SK-N-SH (cell line): ENCODE data around the gene KRT35. TPM values are rescaled to one million over a fixed set of nuclear protein-coding genes. Genes with fewer than 3 reads are reported as not detected.

Source experiments
- CTCF ChIA-PET: fragments of 300-600, 350-600 bp; formaldehyde crosslinking; extraction: SDS; loops from one replicate; lab custom pipeline; 2021; lab: Yijun Ruan, JAX
- POLR2A ChIA-PET: fragments of 350-600 bp; sonication (Branson Sonifier 250); formaldehyde crosslinking; extraction: SDS; loops from one replicate; lab custom pipeline; 2020; ENCODE audit warnings: antibody characterized with exemption, inconsistent platforms; lab: Yijun Ruan, JAX
- DNase-seq: peaks from one replicate; pipeline ENCODE4 v3.0.0; 2012
- H2AFZ ChIP-seq: fragments of 200-600 bp; sonication (generic); 2 replicates; pipeline ENCODE4 v1.8.1; 2016; ENCODE audit warnings: antibody characterized with exemption, mild to moderate bottlenecking, low read depth
- H3F3A ChIP-seq: fragments of 200-600 bp; sonication (generic); replicated peaks from 2 replicates; pipeline ENCODE3; 2016; ENCODE audit warnings: antibody characterized with exemption, mild to moderate bottlenecking; ENCODE audit not compliant: insufficient read depth
- H3K27ac ChIP-seq, 2 experiments: fragments of 200-500 bp in 1 of 2; fragments of 200-600 bp in 1 of 2; sonication (Bioruptor generic) in 1 of 2; sonication (generic), shearing (Covaris generic) in 1 of 2; 2 replicates each; pipeline versions ENCODE4 v1.5.1 to v1.6.1; 2014 to 2016; ENCODE audit warnings: low read depth in 2 of 2, inconsistent platforms in 1 of 2, low read length in 1 of 2, mild to moderate bottlenecking in 1 of 2, mixed read lengths in 1 of 2
- H3K27me3 ChIP-seq: fragments of 200-600 bp; sonication (generic), shearing (Covaris generic); 2 replicates; pipeline ENCODE4 v1.6.1; 2016; ENCODE audit warnings: mixed run types; ENCODE audit not compliant: insufficient read depth
- H3K36me3 ChIP-seq, 2 experiments: fragments of 200-500 bp in 1 of 2; fragments of 200-600 bp in 1 of 2; sonication (Bioruptor generic) in 1 of 2; sonication (generic) in 1 of 2; replicated peaks in 1 of 2; 2 replicates each; pipeline versions ENCODE3 to v1.5.1; 2014 to 2016; ENCODE audit warnings: low read length in 1 of 2, mild to moderate bottlenecking in 1 of 2; ENCODE audit not compliant: insufficient read depth in 2 of 2, control insufficient read depth in 1 of 2
- H3K4me1 ChIP-seq, 2 experiments: fragments of 200-500 bp in 1 of 2; fragments of 200-600 bp in 1 of 2; sonication (Bioruptor generic) in 1 of 2; sonication (generic), shearing (Covaris generic) in 1 of 2; 2 replicates each; pipeline versions ENCODE4 v1.5.1 to v1.6.1; 2014 to 2016; ENCODE audit warnings: low read depth in 1 of 2, low read length in 1 of 2, mixed run types in 1 of 2; ENCODE audit not compliant: insufficient read depth in 2 of 2, control insufficient read depth in 1 of 2
- H3K4me2 ChIP-seq: fragments of 200-600 bp; sonication (generic), shearing (Covaris generic); 2 replicates; pipeline ENCODE4 v1.6.1; 2017; ENCODE audit warnings: mixed run types
- H3K4me3 ChIP-seq, 2 experiments: fragments of 200-500 bp in 1 of 2; fragments of 200-600 bp in 1 of 2; sonication (Bioruptor generic) in 1 of 2; sonication (generic), shearing (Covaris generic) in 1 of 2; 2 replicates each; pipeline versions ENCODE4 v1.5.1 to v1.8.1; 2014 to 2016; ENCODE audit warnings: low read depth in 2 of 2, inconsistent platforms in 1 of 2, low read length in 1 of 2, mild to moderate bottlenecking in 1 of 2, mixed read lengths in 1 of 2, moderate library complexity in 1 of 2
- H3K79me2 ChIP-seq: fragments of 200-600 bp; sonication (generic); 2 replicates; pipeline ENCODE4 v1.8.1; 2017; ENCODE audit warnings: mild to moderate bottlenecking; ENCODE audit not compliant: insufficient read depth
- H3K9ac ChIP-seq: fragments of 200-600 bp; sonication (generic); 2 replicates; pipeline ENCODE4 v1.6.1; 2017; ENCODE audit warnings: mixed run types
- H3K9me2 ChIP-seq: fragments of 200-600 bp; sonication (generic); 2 replicates; pipeline ENCODE4 v1.6.1; 2017; ENCODE audit warnings: mixed run types
- H3K9me3 ChIP-seq: fragments of 200-600 bp; sonication (generic); 2 replicates; pipeline ENCODE4 v1.6.1; 2017; ENCODE audit warnings: mixed run types, mild to moderate bottlenecking, moderate library complexity
- H4K20me1 ChIP-seq: fragments of 200-600 bp; sonication (generic); 2 replicates; pipeline ENCODE4 v1.6.1; 2017; ENCODE audit warnings: mild to moderate bottlenecking, mixed run types; ENCODE audit not compliant: insufficient read depth
- CTCF ChIP-seq: fragments of 200-600 bp; sonication (generic); IDR thresholded peaks from 2 replicates; pipeline ENCODE4 v1.6.1; 2017; ENCODE audit warnings: antibody characterized with exemption, mild to moderate bottlenecking, moderate library complexity
- EZH2phosphoT487 ChIP-seq: fragments of 200-600 bp; sonication (generic); IDR thresholded peaks from 2 replicates; pipeline ENCODE4 v1.6.1; 2017; ENCODE audit warnings: low read depth, mixed run types, mild to moderate bottlenecking, antibody characterized with exemption, moderate library complexity, borderline replicate concordance
- FOXJ3 ChIP-seq: sonication (generic); formaldehyde crosslinking; IDR thresholded peaks from 2 replicates; pipeline ENCODE4 v1.5.1; 2020; ENCODE audit warnings: mild to moderate bottlenecking, missing genetic modification reagents
- FOXM1 ChIP-seq: IDR thresholded peaks from 2 replicates; pipeline ENCODE4 v1.4.0; 2012; ENCODE audit warnings: low read depth, mild to moderate bottlenecking
- MXI1 ChIP-seq: IDR thresholded peaks from 2 replicates; pipeline ENCODE4 v1.6.1; 2012; ENCODE audit warnings: mild to moderate bottlenecking, low read depth, low read length, improper control_type of control experiment
- NRF1 ChIP-seq: IDR thresholded peaks from 2 replicates; pipeline ENCODE4 v1.6.1; 2012; ENCODE audit warnings: low read depth, mild to moderate bottlenecking, low read length
- PBX3 ChIP-seq: IDR thresholded peaks from 2 replicates; pipeline ENCODE4; 2012
- POLR2AphosphoS5 ChIP-seq: IDR thresholded peaks from 2 replicates; pipeline ENCODE4 v1.6.1; 2012; ENCODE audit warnings: low read depth, low read length
- REST ChIP-seq: IDR thresholded peaks from 2 replicates; pipeline ENCODE4 v1.6.1; 2012; ENCODE audit warnings: mild to moderate bottlenecking, low read depth, low read length, moderate library complexity
- RXRA ChIP-seq: IDR thresholded peaks from 2 replicates; pipeline ENCODE4 v1.4.0; 2012; ENCODE audit warnings: low read depth, mild to moderate bottlenecking, borderline replicate concordance
- SMC3 ChIP-seq: IDR thresholded peaks from 2 replicates; pipeline ENCODE4 v1.6.1; 2012; ENCODE audit warnings: low read depth, low read length, improper control_type of control experiment
- TAF1 ChIP-seq: IDR thresholded peaks from 2 replicates; pipeline ENCODE4 v1.6.1; 2012; ENCODE audit warnings: low read depth, mild to moderate bottlenecking, low read length, moderate library complexity, borderline replicate concordance
- TCF12 ChIP-seq: IDR thresholded peaks from 2 replicates; pipeline ENCODE4 v1.4.0; 2012
- YY1 ChIP-seq: IDR thresholded peaks from 2 replicates; pipeline ENCODE4 v1.4.0; 2012; ENCODE audit warnings: low read depth, mild to moderate bottlenecking
- WGBS: methylation state at CpG from one replicate; pipeline ENCODE4 v1.1.6; 2017; ENCODE audit warnings: low lambda C conversion rate; 5-methylcytosine and 5-hydroxymethylcytosine counted together
- polyA plus RNA-seq, 3 experiments: library from polyadenylated mRNA; depleted of rRNA; stranded (reverse); fragments of >200 nt; gene quantifications; 2 replicates each; pipeline ENCODE4 v1.2.3, GENCODE V29; 2012
- TF ChIP-seq, protein P1 (sequence below): fragments of 150-350 bp; IDR thresholded peaks from 2 replicates; pipeline ENCODE4 v1.6.1; 2016; ENCODE audit warnings: mild to moderate bottlenecking, low read depth, low read length

Gene KRT35
- polyA plus RNA-seq, 1 of the 3 experiments (the other 2 are of a cell fraction) = not detected

DNA sequence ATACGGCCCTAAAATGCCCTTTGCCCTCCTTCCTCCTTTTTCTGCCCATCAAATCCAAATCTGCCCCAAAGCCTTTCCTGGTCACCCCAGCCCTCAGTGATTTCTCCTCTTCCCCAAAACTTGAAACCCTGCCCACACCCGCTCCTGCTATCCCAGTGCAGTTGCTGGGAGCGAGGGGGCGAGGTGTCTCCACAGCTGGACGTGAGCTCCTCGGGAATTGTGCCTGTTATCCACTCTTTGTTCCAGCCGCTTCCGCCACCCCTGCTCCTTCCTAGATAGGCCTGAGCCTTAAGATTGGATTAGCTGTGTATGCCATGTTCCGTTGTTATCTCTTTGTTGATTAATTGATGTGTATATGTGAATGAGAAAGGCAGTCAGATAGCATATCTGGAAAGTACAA lies 2.6 kb upstream of the KRT35 start (continued):
- no peak for TF ChIP-seq CTCF
- no peak for TF ChIP-seq FOXJ3 (CRISPR knock-in tag)
- TF ChIP-seq, all 33 proteins: peak for 0

DNA sequence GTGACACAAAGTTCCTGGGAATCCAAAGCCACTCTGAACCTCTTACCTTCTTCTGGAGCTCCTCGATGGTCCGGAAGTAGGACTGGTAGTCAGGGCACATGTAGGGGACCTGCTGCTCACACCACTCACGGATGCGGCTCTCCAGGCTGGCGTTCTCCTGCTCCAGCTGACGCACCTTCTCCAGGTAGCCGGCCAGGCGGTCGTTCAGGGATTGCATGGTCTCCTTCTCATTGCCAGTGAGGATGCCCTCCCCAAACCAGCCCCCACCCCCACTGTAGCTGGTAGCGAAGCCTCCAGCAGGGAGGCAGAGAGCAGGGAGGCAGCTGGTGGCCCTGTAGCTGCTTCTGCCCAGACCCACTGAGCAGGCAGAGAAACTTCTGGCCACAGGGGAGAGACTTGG lies 370 bp downstream of the KRT35 start:
- Histone ChIP-seq H3K79me2 (no peaks in the 10 kb centered on the region), H2AFZ (no peak overlapping the region), H3K9ac (no peak overlapping the region), H4K20me1 (no peaks in the 10 kb centered on the region), H3K27ac (no peak overlapping the region), H3K36me3 (no peaks in the 10 kb centered on the region), H3K9me2 (no peaks in the 10 kb centered on the region), H3F3A (no peaks in the 10 kb centered on the region), H3K4me3 (no peak overlapping the region), H3K4me1 (peaks cover 0 to 14% of the 10 kb centered on the region in 2 experiments; a peak in 1 of 4 replicates), H3K4me2 (no peak overlapping the region), H3K9me3 (no peaks in the 10 kb centered on the region), H3K27me3 (no peaks in the 10 kb centered on the region)
- no peak for DNase-seq
- POLR2A ChIA-PET = no interaction called here
- CTCF ChIA-PET = interaction anchor here (1.1 to 1.4 kb wide), 4 partner anchors 31 to 69 kb away, joined by 3 to 9 read pairs (median 3); no protein-coding TSS in a partner anchor
- 90% methylated on average over 9 of the region's 10 CpGs for WGBS
- TF ChIP-seq FOXM1 = no peak
- TF ChIP-seq TAF1 = no peak
- TF ChIP-seq SMC3 = no peak
- no peak for TF ChIP-seq TCF12
- TF ChIP-seq YY1 = no peak
- no peak for TF ChIP-seq POLR2AphosphoS5
- no peak for TF ChIP-seq REST
- TF ChIP-seq, protein P1, sequence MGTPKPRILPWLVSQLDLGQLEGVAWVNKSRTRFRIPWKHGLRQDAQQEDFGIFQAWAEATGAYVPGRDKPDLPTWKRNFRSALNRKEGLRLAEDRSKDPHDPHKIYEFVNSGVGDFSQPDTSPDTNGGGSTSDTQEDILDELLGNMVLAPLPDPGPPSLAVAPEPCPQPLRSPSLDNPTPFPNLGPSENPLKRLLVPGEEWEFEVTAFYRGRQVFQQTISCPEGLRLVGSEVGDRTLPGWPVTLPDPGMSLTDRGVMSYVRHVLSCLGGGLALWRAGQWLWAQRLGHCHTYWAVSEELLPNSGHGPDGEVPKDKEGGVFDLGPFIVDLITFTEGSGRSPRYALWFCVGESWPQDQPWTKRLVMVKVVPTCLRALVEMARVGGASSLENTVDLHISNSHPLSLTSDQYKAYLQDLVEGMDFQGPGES = no peak
- no peak for TF ChIP-seq PBX3
- no peak for TF ChIP-seq EZH2phosphoT487
- TF ChIP-seq CTCF = no peak
- no peak for TF ChIP-seq MXI1
- no peak for TF ChIP-seq RXRA
- no peak for TF ChIP-seq NRF1
- no peak for TF ChIP-seq FOXJ3 (CRISPR knock-in tag)
